Measurements from ENCODE around the gene FAM193B.

FAM193B gene

DNA sequence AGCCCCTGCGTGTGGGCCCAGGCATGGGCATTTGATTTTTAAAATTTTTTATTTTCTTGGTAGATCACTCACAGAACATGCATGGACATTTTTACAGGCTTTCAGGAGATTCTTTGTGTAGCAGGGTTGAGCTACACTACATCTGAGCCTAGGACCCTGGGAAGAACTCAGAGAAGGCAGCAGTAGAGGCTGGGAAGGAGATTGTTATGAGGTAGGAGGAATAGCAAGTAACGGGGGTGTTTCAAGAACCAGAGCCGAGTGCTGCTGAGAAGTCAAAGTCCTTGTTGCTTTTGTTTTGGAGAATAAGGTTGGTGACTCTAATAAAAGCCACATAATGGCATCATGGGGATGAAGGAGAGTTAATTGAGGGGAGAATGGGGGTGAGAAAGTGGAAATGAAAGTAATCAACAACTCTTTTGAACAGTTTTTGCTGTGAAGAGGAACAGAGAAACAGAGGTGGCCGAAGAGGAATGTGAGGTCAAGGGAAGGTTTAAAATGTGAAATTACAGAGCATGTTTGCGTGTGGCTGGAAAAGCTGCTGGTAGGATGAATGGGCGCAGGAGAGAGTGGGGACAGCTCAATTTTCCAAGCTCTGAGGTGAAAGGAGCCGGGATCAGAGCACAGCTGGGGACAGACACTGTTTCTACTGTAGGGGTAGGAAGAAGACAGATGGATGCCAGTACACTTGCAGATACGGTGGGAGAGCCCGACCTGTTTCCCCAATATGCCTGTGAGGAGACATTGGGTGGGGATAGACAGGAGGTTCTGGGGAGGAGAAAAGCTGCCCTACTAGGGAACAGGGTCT, 52.3 kb downstream of the FAM193B start:
- Histone ChIP-seq H3K4me3 (no peak overlapping the region), H3K27ac (no peak overlapping the region)
- DNase-seq (ENCODE audit: low spot score): no peak
- TF ChIP-seq, protein P1, sequence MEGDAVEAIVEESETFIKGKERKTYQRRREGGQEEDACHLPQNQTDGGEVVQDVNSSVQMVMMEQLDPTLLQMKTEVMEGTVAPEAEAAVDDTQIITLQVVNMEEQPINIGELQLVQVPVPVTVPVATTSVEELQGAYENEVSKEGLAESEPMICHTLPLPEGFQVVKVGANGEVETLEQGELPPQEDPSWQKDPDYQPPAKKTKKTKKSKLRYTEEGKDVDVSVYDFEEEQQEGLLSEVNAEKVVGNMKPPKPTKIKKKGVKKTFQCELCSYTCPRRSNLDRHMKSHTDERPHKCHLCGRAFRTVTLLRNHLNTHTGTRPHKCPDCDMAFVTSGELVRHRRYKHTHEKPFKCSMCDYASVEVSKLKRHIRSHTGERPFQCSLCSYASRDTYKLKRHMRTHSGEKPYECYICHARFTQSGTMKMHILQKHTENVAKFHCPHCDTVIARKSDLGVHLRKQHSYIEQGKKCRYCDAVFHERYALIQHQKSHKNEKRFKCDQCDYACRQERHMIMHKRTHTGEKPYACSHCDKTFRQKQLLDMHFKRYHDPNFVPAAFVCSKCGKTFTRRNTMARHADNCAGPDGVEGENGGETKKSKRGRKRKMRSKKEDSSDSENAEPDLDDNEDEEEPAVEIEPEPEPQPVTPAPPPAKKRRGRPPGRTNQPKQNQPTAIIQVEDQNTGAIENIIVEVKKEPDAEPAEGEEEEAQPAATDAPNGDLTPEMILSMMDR (IDR thresholded peaks at IDR 0.05): no peak

DNA sequence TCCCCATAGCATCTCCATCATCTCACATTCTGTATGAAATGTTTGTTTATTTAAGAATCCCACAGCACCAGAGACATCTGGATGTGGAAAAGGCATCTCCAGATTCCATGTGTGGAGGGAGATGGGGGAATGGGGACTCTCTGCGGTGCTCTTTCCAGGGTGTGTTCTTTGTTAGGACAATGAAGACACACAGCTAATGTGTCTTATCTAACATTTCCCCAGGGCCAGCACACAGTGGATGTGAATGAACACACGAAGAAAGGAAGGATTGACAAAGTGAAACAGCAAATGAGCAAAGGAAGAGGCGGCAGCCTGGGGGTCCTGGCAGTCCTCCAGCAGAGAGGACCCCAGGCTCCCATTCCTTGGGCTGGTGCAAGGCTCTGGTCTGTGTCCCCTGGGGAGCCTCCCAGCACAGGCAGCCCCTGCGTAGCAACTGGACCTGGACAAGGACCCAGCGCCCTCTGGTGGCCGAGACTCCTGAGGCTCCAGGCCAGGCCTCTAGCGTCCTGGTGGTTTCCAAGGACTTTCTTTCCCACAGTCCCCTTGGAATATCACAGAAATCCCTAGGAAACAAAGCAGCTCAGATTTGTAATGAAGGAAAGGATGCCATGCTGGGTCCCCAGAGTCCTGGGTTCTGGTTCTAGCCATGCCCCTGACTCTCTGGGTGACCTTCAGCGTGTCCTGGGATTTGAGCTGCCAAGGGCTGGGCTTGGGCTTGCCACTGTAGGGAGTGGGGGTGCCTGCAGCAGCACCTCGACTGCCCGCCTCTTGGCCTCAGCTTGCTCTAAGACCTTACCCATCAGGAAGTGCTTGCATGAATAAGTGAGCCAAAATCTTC, 53.5 kb downstream of the FAM193B start:
- Histone ChIP-seq H3K4me3 (no peak overlapping the region), H3K27ac (peak overlapping the region in 1 of 2 donors; percentile 11)
- peak; percentile 91 for DNase-seq (ENCODE audit: low spot score)
- TF ChIP-seq, protein P1 (IDR thresholded peaks at IDR 0.05): peak; percentile 90

DNA sequence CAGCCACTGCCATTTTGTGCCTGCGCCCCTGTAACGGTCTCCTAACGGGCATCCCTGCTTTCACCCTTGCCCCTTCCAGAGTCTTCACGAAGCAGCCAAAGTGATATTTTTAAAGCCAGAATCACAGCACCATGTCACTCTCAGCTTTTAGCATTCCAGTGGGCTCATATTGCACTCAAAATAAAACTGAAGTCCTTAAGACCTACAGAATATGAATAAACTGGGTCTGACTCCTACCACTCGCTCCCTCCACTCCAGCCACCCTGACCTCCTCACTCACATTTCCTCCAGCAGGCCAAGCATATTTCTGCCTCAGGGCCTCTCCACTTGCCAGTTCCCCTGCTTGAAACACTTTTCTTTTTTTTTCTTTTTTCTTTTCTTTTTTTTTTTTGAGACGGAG, 54.5 kb downstream of the FAM193B start:
- DNase-seq (ENCODE audit: low spot score): no peak
- Histone ChIP-seq H3K4me3 (no peak overlapping the region), H3K27ac (no peak overlapping the region)
- TF ChIP-seq, protein P1 (IDR thresholded peaks at IDR 0.05): no peak

DNA sequence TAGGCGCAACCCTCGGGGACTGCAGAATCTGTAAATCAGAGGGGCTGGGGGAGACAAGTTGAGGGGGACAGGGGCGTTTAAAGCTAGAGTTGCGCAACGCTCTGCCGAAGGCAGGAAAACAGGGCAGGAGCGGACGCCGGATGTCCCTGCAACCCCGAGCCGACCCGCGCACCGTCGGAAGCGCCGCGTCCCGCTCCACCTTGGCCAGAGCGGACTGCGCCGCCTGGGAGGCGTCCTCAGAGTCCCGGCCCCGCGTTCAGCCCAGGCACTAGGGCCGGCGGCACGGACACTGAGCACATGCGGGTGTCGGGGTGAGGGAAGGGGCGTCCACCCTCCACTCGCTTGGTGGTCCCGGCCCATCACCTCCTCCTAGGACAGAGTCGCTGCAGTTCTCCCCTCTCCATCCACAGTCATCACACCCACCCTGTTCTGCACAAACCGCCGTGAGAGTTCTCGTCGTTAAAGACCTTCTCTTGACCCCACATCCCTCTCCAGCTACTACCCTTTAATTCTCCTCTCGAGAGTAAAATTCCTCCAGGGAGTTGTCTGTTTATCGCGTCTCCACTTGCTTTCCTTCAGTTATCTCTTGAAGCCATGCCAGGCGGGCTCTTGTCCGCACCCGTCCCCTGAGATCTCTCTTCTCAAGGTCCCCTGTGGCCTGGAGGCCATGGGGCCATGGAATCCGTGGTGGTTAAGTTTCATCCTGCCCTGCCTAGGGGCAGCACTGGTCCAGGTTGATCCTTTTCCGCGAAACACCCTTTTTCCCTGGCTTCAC, 56.2 kb downstream of the FAM193B start:
- TF ChIP-seq, protein P1 (IDR thresholded peaks at IDR 0.05): no peak
- Histone ChIP-seq H3K27ac (peak overlapping the region; percentile 91 to 100), H3K4me3 (peak overlapping the region; percentile 98)
- no peak for DNase-seq (ENCODE audit: low spot score)

DNA sequence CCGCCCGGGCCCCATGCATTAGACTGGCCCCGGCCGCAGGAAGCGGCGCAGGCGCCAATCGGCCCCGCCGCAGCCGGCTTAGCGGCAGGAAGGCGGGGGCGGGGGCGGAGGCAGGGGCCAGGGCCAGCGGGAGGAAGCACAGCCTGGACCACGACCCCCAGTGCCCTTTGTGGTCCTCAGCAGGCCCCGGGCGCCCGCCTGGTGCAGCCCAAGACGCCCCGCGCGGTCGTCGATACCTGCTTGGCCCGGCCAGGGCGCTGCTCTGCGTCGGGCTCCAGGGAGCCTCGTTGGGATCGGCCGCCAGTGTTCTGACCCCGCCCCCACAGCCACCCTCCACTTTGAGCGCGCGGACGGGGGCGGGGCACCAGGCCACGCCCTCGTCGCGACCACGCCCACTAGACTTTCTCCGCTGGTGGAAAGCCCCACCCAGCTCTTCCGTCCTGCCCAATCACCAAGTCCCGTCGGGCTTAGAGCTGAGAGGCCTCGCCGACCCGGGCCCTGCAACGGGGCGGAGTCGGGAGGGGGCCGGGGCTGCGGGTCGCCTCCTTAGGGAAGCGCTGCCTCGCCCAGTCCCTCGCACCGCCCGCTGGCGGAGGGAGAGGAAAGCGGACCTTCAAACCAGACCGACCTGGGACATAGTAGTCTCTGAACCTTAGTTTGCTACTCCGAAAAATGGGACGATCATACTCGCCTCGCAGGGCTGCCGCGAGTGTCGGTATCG, 56.9 kb downstream of the FAM193B start, which contains the start of gene PDLIM7:
Gene PDLIM7, minus strand, starts transcription at position 313 of the 721 bp plus-strand sequence. CDS start 1,092 bp downstream, outside the sequence.
- Histone ChIP-seq H3K27ac (peak within 1 kb of the TSS; percentile 91 to 100), H3K4me3 (peak within 1 kb of the TSS; percentile 98)
- peak; percentile 97 for DNase-seq (ENCODE audit: low spot score)
- TF ChIP-seq, protein P1 (IDR thresholded peaks at IDR 0.05): no peak

DNA sequence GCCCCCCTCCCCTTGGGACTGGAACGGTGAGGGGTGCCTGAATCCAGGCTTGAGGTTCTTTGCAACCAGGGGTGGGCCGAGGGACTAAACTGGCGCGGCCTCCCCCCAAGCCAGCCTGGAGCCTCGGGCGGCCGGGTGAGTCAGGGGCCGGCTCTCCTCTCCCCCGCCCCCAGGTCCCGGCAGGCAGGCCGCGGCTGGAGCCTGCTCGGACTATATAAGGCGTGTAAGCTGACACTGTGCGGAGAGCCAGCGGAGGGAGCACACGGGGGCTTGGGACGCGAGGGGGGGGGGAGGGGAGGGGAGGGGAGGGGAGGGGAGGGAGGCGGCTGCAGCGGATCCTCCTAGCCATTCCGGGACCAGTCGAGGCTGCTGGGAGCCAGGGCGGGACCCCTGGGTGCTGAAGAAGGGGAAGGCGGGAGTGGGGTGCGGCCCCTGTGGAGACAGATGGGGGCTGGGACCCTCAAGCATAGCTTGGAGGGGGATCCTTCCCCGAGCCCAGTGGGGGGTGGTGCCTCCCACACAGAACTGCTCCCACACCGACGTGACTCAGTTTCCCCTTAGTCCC, 57.6 kb downstream of the FAM193B start:
- TF ChIP-seq, protein P1 (IDR thresholded peaks at IDR 0.05): no peak
- Histone ChIP-seq H3K4me3 (peak overlapping the region; percentile 98), H3K27ac (peak overlapping the region; percentile 91 to 100)
- peak; percentile 93 for DNase-seq (ENCODE audit: low spot score)

Data from coronary artery (tissue), 2 donors.